Activated T-helper 1 cell treated with anti-CD3 and anti-CD28 coated beads, Interleukin-12 subunit alpha, Interleukin-12 subunit beta, Interleukin-2, Interleukin-4 antibody, amounts not matched to agents 30 ng/mL and 10 ng/mL and 1 ng/mL, durations not matched to agents 14 hours and 24 hours and 36 hours (primary cell): ENCODE data around the gene BTBD17. TPM values are rescaled to one million over a fixed set of nuclear protein-coding genes. Genes with fewer than 3 reads are reported as not detected.
"Not testable (repeated sequence)": the region's sequence is repeated elsewhere in the genome, so short reads cannot be mapped to it uniquely, and the experiment has no call there.

Experiments used
- DNase-seq: peaks from one replicate; pipeline ENCODE4 v3.0.0; 2021; ENCODE audit warnings: low spot score
- H3K27ac Mint-ChIP-seq: one replicate; pipeline ENCODE4 v1.8.0; 2021; ENCODE audit warnings: mild to moderate bottlenecking, mixed read lengths
- H3K27me3 Mint-ChIP-seq: one replicate; pipeline ENCODE4 v1.8.0; 2022; ENCODE audit warnings: mild to moderate bottlenecking, moderate library complexity, mixed read lengths; ENCODE audit not compliant: insufficient read depth
- H3K36me3 Mint-ChIP-seq: one replicate; pipeline ENCODE4 v1.8.0; 2021; ENCODE audit warnings: low read depth, mixed read lengths
- H3K4me1 Mint-ChIP-seq: one replicate; pipeline ENCODE4 v1.8.0; 2021; ENCODE audit warnings: low read depth, mixed read lengths
- H3K4me3 Mint-ChIP-seq: one replicate; pipeline ENCODE4 v1.8.0; 2021; ENCODE audit warnings: mild to moderate bottlenecking, moderate library complexity, mixed read lengths
- H3K9me3 Mint-ChIP-seq: one replicate; pipeline ENCODE4 v1.8.0; 2021; ENCODE audit warnings: mixed read lengths
- intact Hi-C: fragments of 100-400 bp; cut with micrococcal nuclease; formaldehyde crosslinking; loops from one replicate; pipeline ENCODE4 v1.15.1; 2024
- total RNA-seq: library from RNA; stranded (reverse); gene quantifications from 2 replicates; pipeline ENCODE4 v1.2.3, GENCODE V29; 2022

The BTBD17 gene, protein sequence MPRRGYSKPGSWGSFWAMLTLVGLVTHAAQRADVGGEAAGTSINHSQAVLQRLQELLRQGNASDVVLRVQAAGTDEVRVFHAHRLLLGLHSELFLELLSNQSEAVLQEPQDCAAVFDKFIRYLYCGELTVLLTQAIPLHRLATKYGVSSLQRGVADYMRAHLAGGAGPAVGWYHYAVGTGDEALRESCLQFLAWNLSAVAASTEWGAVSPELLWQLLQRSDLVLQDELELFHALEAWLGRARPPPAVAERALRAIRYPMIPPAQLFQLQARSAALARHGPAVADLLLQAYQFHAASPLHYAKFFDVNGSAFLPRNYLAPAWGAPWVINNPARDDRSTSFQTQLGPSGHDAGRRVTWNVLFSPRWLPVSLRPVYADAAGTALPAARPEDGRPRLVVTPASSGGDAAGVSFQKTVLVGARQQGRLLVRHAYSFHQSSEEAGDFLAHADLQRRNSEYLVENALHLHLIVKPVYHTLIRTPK
- total RNA-seq = not detected in 2 replicates

- H3K4me1 Mint-ChIP-seq = peaks cover 4% of the 10 kb centered on the region
- intact Hi-C loops = loop anchor here (1.0 kb wide), 1 partner anchor 151 kb away; no protein-coding TSS in a partner anchor
Observed at GRCh38 chr17:74361230-74362068, at the start of gene BTBD17. TSS of gene BTBD17 (minus strand) at chr17:74361868. CDS start at chr17:74361819, 49 bp downstream.

DNA sequence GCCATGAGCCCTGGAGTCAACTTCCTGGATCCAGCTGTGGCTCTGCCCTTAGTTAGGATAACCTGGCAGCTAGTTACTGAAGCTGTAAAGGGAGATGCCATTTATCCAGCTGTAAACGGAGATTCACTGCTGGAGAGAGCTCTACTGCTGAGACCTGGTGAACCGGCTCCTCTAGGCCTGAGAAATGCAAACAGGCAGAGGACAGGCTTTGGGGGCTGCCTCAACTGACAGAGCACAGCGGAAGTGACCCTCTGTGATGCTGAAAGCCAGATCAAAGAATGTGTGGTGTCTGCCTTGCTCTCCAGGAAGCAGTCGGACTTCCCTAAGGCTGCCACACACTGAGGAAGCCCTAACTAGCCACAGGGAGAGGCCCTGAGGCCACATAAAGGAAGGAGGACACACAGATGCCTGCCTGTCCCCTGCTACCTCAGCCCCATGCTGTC, 48.4 kb upstream of the BTBD17 start:
- Mint-ChIP-seq H3K36me3 (no peaks in the 10 kb centered on the region), H3K27me3 (no peaks in the 10 kb centered on the region), H3K4me1 (peaks cover 5% of the 10 kb centered on the region), H3K27ac (no peak overlapping the region), H3K4me3 (no peak overlapping the region), H3K9me3 (no peaks in the 10 kb centered on the region)
- DNase-seq = no peak
- intact Hi-C loops = no loop called here

More at GRCh38 chr17:74361230-74362068, at the start of gene BTBD17:
- Mint-ChIP-seq H3K36me3 (no peaks in the 10 kb centered on the region), H3K4me3 (no peak within 1 kb of the TSS), H3K27me3 (peaks cover 19% of the 10 kb centered on the region), H3K27ac (no peak within 1 kb of the TSS), H3K9me3 (no peaks in the 10 kb centered on the region)
- DNase-seq = no peak

- no peaks in the 10 kb centered on the region for H3K27me3 Mint-ChIP-seq
- intact Hi-C loops = no loop called here
- no peaks in the 10 kb centered on the region for H3K9me3 Mint-ChIP-seq
- no peaks in the 10 kb centered on the region for H3K36me3 Mint-ChIP-seq
- no peak overlapping the region for H3K27ac Mint-ChIP-seq
- DNase-seq = no peak
- no peak overlapping the region for H3K4me3 Mint-ChIP-seq
- peaks cover 5% of the 10 kb centered on the region for H3K4me1 Mint-ChIP-seq
Observed at GRCh38 chr17:74408815-74409214, 47.1 kb upstream of the BTBD17 start.

- no peak overlapping the region for H3K27ac Mint-ChIP-seq
- H3K27me3 Mint-ChIP-seq = no peaks in the 10 kb centered on the region
Observed at GRCh38 chr17:74408262-74408661, 46.6 kb upstream of the BTBD17 start.

DNA sequence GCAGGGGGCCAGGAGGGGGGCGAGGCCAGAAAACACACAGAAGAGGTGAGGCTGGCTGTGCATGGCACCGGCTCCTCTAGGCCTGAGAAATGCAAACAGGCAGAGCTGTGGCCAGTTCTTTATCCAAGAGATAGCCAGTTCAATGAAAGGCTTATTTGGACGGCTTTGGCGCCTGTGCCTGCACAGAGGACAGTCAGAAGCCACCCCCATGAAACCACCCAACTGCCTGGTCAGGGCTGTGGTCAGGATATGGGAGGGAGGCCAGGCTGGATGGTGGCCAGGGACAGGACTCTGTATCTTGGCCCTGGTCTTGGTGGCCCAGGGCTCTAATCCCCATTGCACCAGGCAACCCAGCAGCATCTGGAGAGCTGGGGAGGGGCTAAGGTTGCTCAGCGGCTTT, 45.7 kb upstream of the BTBD17 start:
- H3K9me3 Mint-ChIP-seq = no peaks in the 10 kb centered on the region
- H3K4me3 Mint-ChIP-seq = no peak overlapping the region
- H3K4me1 Mint-ChIP-seq = peaks cover 5% of the 10 kb centered on the region
- no peak for DNase-seq
- no peak overlapping the region for H3K27ac Mint-ChIP-seq
- H3K36me3 Mint-ChIP-seq = no peaks in the 10 kb centered on the region
- H3K27me3 Mint-ChIP-seq = no peaks in the 10 kb centered on the region
- intact Hi-C loops = no loop called here

More at GRCh38 chr17:74408262-74408661, 46.6 kb upstream of the BTBD17 start:
- Mint-ChIP-seq H3K4me3 (no peak overlapping the region), H3K36me3 (no peaks in the 10 kb centered on the region), H3K9me3 (no peaks in the 10 kb centered on the region), H3K4me1 (peaks cover 5% of the 10 kb centered on the region)
- no peak for DNase-seq
- intact Hi-C loops = no loop called here

DNA sequence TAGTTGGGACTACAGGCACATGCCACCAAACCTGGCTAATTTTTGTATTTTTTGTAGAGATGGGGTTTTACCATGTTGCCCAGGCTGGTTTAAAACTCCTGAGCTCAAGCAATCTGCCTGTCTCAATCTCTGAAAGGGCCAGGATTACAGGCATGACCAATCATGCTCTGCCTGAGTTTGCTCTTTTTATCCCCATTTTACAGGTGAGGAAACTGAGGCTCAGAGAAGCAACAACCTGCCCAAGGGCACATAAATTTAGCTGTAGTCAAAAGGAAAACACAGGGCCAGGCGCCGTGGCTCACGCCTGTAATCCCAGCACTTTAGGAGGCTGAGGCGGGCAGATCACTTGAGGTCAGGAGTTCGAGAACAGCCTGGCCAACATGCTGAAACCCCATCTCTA, 43.6 kb upstream of the BTBD17 start:
- H3K27ac Mint-ChIP-seq, intact Hi-C loops, H3K4me3 Mint-ChIP-seq, H3K9me3 Mint-ChIP-seq, DNase-seq, H3K36me3 Mint-ChIP-seq, H3K27me3 Mint-ChIP-seq, H3K4me1 Mint-ChIP-seq: not testable (repeated sequence)

- Mint-ChIP-seq H3K4me3 (no peak overlapping the region), H3K4me1 (peaks cover 5% of the 10 kb centered on the region), H3K36me3 (no peaks in the 10 kb centered on the region), H3K9me3 (no peaks in the 10 kb centered on the region), H3K27me3 (peaks cover 5% of the 10 kb centered on the region), H3K27ac (no peak overlapping the region)
- no peak for DNase-seq
- intact Hi-C loops = no loop called here
Observed at GRCh38 chr17:74404789-74405188, 43.1 kb upstream of the BTBD17 start.

DNA sequence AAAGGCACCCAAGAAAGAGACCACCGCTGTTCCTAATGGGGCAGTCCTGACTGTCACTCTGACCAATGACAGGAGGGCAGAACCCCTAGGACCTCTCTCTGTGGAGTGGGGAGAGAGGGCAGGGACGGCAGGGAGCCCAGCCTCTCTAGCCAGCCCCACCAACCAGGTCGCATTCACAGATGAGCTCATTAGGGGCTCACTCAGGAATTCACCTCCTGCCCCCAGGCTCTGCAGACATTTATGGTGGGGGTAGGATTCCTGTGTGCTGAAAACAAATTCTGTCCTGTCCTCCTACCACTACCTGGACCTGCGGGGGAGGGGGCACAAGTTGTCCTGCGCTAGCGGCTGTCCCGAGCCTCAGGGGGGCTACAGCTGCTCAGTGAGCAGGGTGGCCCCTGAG, 42.5 kb upstream of the BTBD17 start:
- H3K4me3 Mint-ChIP-seq = no peak overlapping the region
- H3K36me3 Mint-ChIP-seq = no peaks in the 10 kb centered on the region
- no peak overlapping the region for H3K27ac Mint-ChIP-seq
- intact Hi-C loops = no loop called here
- DNase-seq = no peak
- peaks cover 5% of the 10 kb centered on the region for H3K27me3 Mint-ChIP-seq
- no peaks in the 10 kb centered on the region for H3K9me3 Mint-ChIP-seq
- H3K4me1 Mint-ChIP-seq = peaks cover 5% of the 10 kb centered on the region

DNA sequence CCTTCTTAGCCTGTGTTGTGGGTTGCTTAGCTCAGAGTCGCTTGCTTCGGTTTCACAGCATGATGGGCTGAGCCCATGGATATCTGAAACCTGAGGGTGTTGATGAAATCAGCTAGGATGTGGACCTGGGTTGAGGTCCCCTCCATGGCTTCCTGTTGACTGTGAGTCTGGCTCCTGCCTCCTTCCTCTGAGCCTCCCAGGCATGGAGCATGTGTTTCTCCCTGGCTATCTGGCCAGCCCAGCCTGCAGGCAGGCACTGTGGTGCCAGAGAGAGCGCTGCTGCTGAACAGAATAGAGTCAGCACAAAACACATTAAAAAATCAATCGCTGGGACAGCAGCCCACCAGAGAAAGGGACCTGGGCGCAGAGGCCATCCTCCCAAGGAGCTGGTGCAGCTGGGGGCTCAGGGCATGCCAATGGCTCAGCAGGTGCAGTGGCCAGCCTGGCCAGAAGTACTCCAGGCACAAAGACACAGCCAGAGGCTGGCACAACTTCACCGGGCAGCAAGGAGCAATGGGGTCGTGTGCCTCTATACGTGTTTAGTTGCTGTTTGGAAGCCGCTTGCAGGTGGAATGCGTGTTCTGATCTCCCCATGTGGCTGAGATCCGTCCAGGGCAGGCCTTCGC, 42.0 kb upstream of the BTBD17 start:
- intact Hi-C loops = no loop called here
- H3K27ac Mint-ChIP-seq = no peak overlapping the region
- H3K4me3 Mint-ChIP-seq = no peak overlapping the region

DNA sequence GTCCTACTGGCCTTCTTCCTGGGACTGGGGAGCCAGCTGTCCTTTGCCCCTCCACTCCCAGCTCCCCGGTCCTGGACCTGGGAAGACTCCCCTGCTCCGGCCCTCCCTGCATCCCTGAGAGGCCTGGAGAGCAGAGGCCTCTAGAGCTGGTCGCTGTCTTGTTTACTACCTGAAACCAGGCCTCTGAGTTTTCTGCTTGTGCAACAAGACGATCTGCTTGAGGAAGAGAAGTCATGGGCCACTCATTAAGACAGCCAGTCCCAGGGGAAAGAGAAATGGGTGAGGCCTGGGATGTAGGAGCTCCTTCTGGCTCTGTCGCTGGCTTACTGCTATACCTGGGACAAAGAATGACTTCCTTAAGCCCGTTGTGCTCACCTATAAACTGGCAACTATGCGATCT, 40.4 kb upstream of the BTBD17 start:
- H3K4me3 Mint-ChIP-seq = no peak overlapping the region
- intact Hi-C loops = no loop called here
- H3K27ac Mint-ChIP-seq = no peak overlapping the region
- H3K9me3 Mint-ChIP-seq = no peaks in the 10 kb centered on the region
- peaks cover 8% of the 10 kb centered on the region for H3K27me3 Mint-ChIP-seq
- DNase-seq = no peak
- H3K36me3 Mint-ChIP-seq = no peaks in the 10 kb centered on the region
- H3K4me1 Mint-ChIP-seq = peaks cover 5% of the 10 kb centered on the region

More for the DNA sequence above, 42.0 kb upstream of the BTBD17 start:
- Mint-ChIP-seq H3K9me3 (no peaks in the 10 kb centered on the region), H3K36me3 (no peaks in the 10 kb centered on the region), H3K4me1 (peaks cover 5% of the 10 kb centered on the region), H3K27me3 (peaks cover 5% of the 10 kb centered on the region)
- no peak for DNase-seq

- Mint-ChIP-seq H3K36me3 (no peaks in the 10 kb centered on the region), H3K4me3 (no peak overlapping the region), H3K27ac (no peak overlapping the region), H3K9me3 (no peaks in the 10 kb centered on the region), H3K27me3 (peaks cover 8% of the 10 kb centered on the region), H3K4me1 (no peaks in the 10 kb centered on the region)
- intact Hi-C loops = no loop called here
- DNase-seq = no peak
Observed at GRCh38 chr17:74396567-74396966, 34.9 kb upstream of the BTBD17 start.

DNA sequence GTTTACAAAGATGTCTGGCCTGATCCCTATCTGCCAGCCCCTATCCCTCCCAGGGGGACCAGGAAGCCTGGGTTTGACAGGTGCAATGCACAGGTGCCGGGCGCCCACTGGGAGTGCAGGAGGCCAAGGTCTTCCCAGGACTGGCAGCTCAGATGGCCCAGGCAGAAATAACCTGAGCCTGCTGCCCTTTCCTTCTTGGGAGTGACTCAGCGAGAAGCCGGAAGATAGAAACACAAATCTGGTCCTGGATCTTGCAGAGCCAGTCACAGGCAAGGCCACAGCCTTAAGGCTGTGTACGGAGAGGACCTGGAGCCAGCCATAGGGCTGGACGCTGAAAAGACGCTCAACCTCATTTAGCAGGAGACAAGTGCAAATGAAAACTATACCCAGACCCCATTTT, 33.3 kb upstream of the BTBD17 start:
- H3K9me3 Mint-ChIP-seq = no peaks in the 10 kb centered on the region
- no peak overlapping the region for H3K27ac Mint-ChIP-seq
- H3K36me3 Mint-ChIP-seq = no peaks in the 10 kb centered on the region
- H3K4me1 Mint-ChIP-seq = no peaks in the 10 kb centered on the region
- DNase-seq = no peak
- H3K4me3 Mint-ChIP-seq = no peak overlapping the region
- intact Hi-C loops = no loop called here
- peaks cover 9% of the 10 kb centered on the region for H3K27me3 Mint-ChIP-seq
